Neural cell (in vitro differentiated cells): ENCODE results near the gene TOR1AIP2. TPM values are rescaled to one million over a fixed set of nuclear protein-coding genes. Genes with fewer than 3 reads are reported as not detected.

ENCODE experiments used
- H2AFZ ChIP-seq: fragments of 200-600, 300-800 bp; sonication (generic), shearing (Covaris generic); 2 replicates; pipeline ENCODE4 v1.6.0; 2014; ENCODE audit warnings: low read depth, mild to moderate bottlenecking, antibody characterized with exemption, low read length, moderate library complexity
- H3F3A ChIP-seq: fragments of 200-600 bp; shearing (Covaris generic); 2 replicates; pipeline ENCODE4 v1.6.1; 2016; ENCODE audit warnings: mild to moderate bottlenecking, moderate library complexity, mixed read lengths, antibody characterized with exemption, low read length; ENCODE audit not compliant: insufficient read depth, poor library complexity, severe bottlenecking
- H3K27ac ChIP-seq: fragments of 200-600, 300-800 bp; sonication (generic), shearing (Covaris generic); 2 replicates; pipeline ENCODE4 v1.5.1; 2014; ENCODE audit warnings: mild to moderate bottlenecking, low read length, moderate library complexity
- H3K27me3 ChIP-seq: fragments of 300-800, 200-600 bp; sonication (generic), shearing (Covaris generic); 2 replicates; pipeline ENCODE4 v1.6.0; 2014; ENCODE audit warnings: mild to moderate bottlenecking, low read depth, low read length, moderate library complexity; ENCODE audit not compliant: insufficient read depth
- H3K36me3 ChIP-seq: fragments of 300-800, 200-600 bp; sonication (generic), shearing (Covaris generic); 2 replicates; pipeline ENCODE4 v1.5.1; 2014; ENCODE audit warnings: mild to moderate bottlenecking, antibody characterized with exemption, low read length, moderate library complexity; ENCODE audit not compliant: insufficient read depth
- H3K4me2 ChIP-seq: fragments of 300-800, 200-600 bp; sonication (generic), shearing (Covaris generic); 2 replicates; pipeline ENCODE4 v1.6.0; 2014; ENCODE audit warnings: mild to moderate bottlenecking, low read length
- H3K4me3 ChIP-seq: fragments of 300-800, 200-600 bp; sonication (generic), shearing (Covaris generic); 2 replicates; pipeline ENCODE4 v1.5.1; 2014; ENCODE audit warnings: mild to moderate bottlenecking, low read length, moderate library complexity
- H3K79me2 ChIP-seq: fragments of 200-600 bp; shearing (Covaris generic); replicated peaks from 2 replicates; pipeline ENCODE4 v1.6.0; 2014; ENCODE audit warnings: mild to moderate bottlenecking, low read length, moderate library complexity; ENCODE audit not compliant: insufficient read depth
- H3K9ac ChIP-seq: fragments of 300-800, 200-600 bp; sonication (generic), shearing (Covaris generic); 2 replicates; pipeline ENCODE4 v1.6.1; 2016; ENCODE audit warnings: mild to moderate bottlenecking, low read length, mixed read lengths
- H3K9me2 ChIP-seq: fragments of 200-600 bp; shearing (Covaris generic); 2 replicates; pipeline ENCODE4 v1.6.1; 2016; ENCODE audit warnings: mild to moderate bottlenecking, low read length, mixed read lengths; ENCODE audit not compliant: insufficient read depth
- H3K9me3 ChIP-seq: fragments of 200-600, 300-800 bp; sonication (generic), shearing (Covaris generic); 2 replicates; pipeline ENCODE4 v1.6.1; 2016; ENCODE audit warnings: mild to moderate bottlenecking, mixed run types, low read length, moderate library complexity, mixed read lengths
- H4K20me1 ChIP-seq: fragments of 200-600 bp; shearing (Covaris generic); 2 replicates; pipeline ENCODE4 v1.6.1; 2016; ENCODE audit warnings: mild to moderate bottlenecking, mixed run types; ENCODE audit not compliant: insufficient read depth
- CTCF ChIP-seq: fragments of 450-650 bp; IDR thresholded peaks from 2 replicates; pipeline ENCODE4 v1.5.1; 2014; ENCODE audit warnings: antibody characterized with exemption, mild to moderate bottlenecking, moderate library complexity; ENCODE audit not compliant: poor library complexity, severe bottlenecking
- EP300 ChIP-seq: fragments of 450-650 bp; conservative IDR thresholded peaks from 2 replicates; pipeline ENCODE4 v1.6.1; 2014; ENCODE audit warnings: antibody characterized with exemption, mild to moderate bottlenecking, moderate library complexity; ENCODE audit not compliant: poor library complexity, severe bottlenecking
- EZH2 ChIP-seq: fragments of 200-600, 300-800 bp; shearing (Covaris generic), sonication (generic); IDR thresholded peaks from 2 replicates; pipeline ENCODE4 v1.6.1; 2014; ENCODE audit warnings: antibody characterized with exemption, low read length, borderline replicate concordance, mild to moderate bottlenecking; ENCODE audit not compliant: insufficient read depth, poor library complexity, severe bottlenecking
- MXI1 ChIP-seq: fragments of 450-650 bp; conservative IDR thresholded peaks from 2 replicates; pipeline ENCODE4 v1.6.1; 2014; ENCODE audit warnings: antibody characterized with exemption, mild to moderate bottlenecking; ENCODE audit not compliant: poor library complexity, severe bottlenecking
- POLR2AphosphoS5 ChIP-seq: IDR thresholded peaks from 2 replicates; pipeline ENCODE4 v1.6.1; 2012
- RAD21 ChIP-seq: fragments of 450-650 bp; conservative IDR thresholded peaks from 2 replicates; pipeline ENCODE4 v1.6.1; 2014; ENCODE audit warnings: antibody characterized with exemption, mild to moderate bottlenecking, moderate library complexity
- REST ChIP-seq: IDR thresholded peaks from 2 replicates; pipeline ENCODE4 v1.6.1; 2012; ENCODE audit warnings: borderline replicate concordance
- SMC3 ChIP-seq: fragments of 450-650 bp; conservative IDR thresholded peaks from 2 replicates; pipeline ENCODE4 v1.6.1; 2014; ENCODE audit warnings: antibody characterized with exemption, mild to moderate bottlenecking, moderate library complexity; ENCODE audit not compliant: poor library complexity
- TAF1 ChIP-seq: IDR thresholded peaks from 2 replicates; pipeline ENCODE4 v1.6.1; 2012; ENCODE audit warnings: low read depth
- polyA plus RNA-seq: library from polyadenylated mRNA; depleted of rRNA; stranded (reverse); fragments of >200 nt; gene quantifications from 2 replicates; pipeline ENCODE4 v1.2.3, GENCODE V29; 2014

TOR1AIP2 gene
- polyA plus RNA-seq, 1 donor from 2014 or later: 44.7 TPM

- TF ChIP-seq CTCF (no peak), EP300 (no peak), POLR2AphosphoS5 (no peak), TAF1 (no peak), MXI1 (no peak), SMC3 (no peak), REST (no peak), EZH2 (no peak), RAD21 (no peak)
- Histone ChIP-seq H3K9ac (no peak overlapping the region), H3F3A (no peaks in the 10 kb centered on the region), H3K79me2 (no peaks in the 10 kb centered on the region), H3K4me3 (no peak overlapping the region), H4K20me1 (no peaks in the 10 kb centered on the region), H3K27ac (no peak overlapping the region), H3K4me2 (no peak overlapping the region), H3K36me3 (no peaks in the 10 kb centered on the region), H2AFZ (no peak overlapping the region), H3K27me3 (no peaks in the 10 kb centered on the region), H3K9me2 (no peaks in the 10 kb centered on the region), H3K9me3 (no peaks in the 10 kb centered on the region)
Observed at GRCh38 chr1:179794146-179794545, 83.5 kb downstream of the TOR1AIP2 start.

GRCh38 chr1:179793281-179793680 is 84.3 kb downstream of the TOR1AIP2 start:
- Histone ChIP-seq H3K27me3 (no peaks in the 10 kb centered on the region), H3K9me2 (no peaks in the 10 kb centered on the region), H3K9ac (no peak overlapping the region), H4K20me1 (no peaks in the 10 kb centered on the region), H3K79me2 (no peaks in the 10 kb centered on the region), H2AFZ (no peak overlapping the region), H3K27ac (no peak overlapping the region), H3K4me2 (no peak overlapping the region), H3K36me3 (no peaks in the 10 kb centered on the region), H3F3A (no peaks in the 10 kb centered on the region), H3K9me3 (no peaks in the 10 kb centered on the region), H3K4me3 (no peak overlapping the region)
- TF ChIP-seq EP300 (no peak), TAF1 (no peak), MXI1 (no peak)

Other genes starting within 250 kb of the TOR1AIP2 start
- gene FAM163A, start 134.5 kb downstream of the TOR1AIP2 start, polyA plus RNA-seq: 0.14 and 0.21 TPM in 2 replicates
- gene TOR1AIP1, start 4.5 kb upstream of the TOR1AIP2 start, polyA plus RNA-seq: 6.9 and 10.4 TPM in 2 replicates
- gene CEP350, start 77.0 kb upstream of the TOR1AIP2 start, polyA plus RNA-seq: 28.1 and 31.9 TPM in 2 replicates